Mucosa of stomach (tissue), 1 donor: ENCODE data around the gene IRGQ.

Experiments used
- H3K27me3 ChIP-seq: one replicate; pipeline ENCODE4 v1.7.0; 2013; ENCODE audit warnings: mild to moderate bottlenecking, low read length; ENCODE audit not compliant: control insufficient read depth, insufficient read depth
- H3K36me3 ChIP-seq: one replicate; pipeline ENCODE4 v1.7.0; 2013; ENCODE audit warnings: low read length; ENCODE audit not compliant: control insufficient read depth, insufficient read depth
- H3K4me1 ChIP-seq: one replicate; pipeline ENCODE4 v1.7.0; 2013; ENCODE audit warnings: mild to moderate bottlenecking, low read length; ENCODE audit not compliant: control insufficient read depth, insufficient read depth
- H3K4me3 ChIP-seq: one replicate; pipeline ENCODE4 v1.7.0; 2013; ENCODE audit warnings: low read length
- H3K9ac ChIP-seq: one replicate; pipeline ENCODE4 v1.7.0; 2013; ENCODE audit warnings: mild to moderate bottlenecking, low read length, moderate library complexity
- H3K9me3 ChIP-seq: one replicate; pipeline ENCODE4 v1.7.0; 2013; ENCODE audit warnings: mild to moderate bottlenecking, low read length, moderate library complexity; ENCODE audit not compliant: control insufficient read depth
- donor health status: Pancreatic carcinoma.

The IRGQ gene

GRCh38 chr19:43575156-43575950, 20.6 kb downstream of the IRGQ start, which contains the start of the genes PINLYP and XRCC1:
Gene PINLYP (plus strand): TSS chr19:43575801. CDS start chr19:43577192, 1,391 bp downstream.
Gene XRCC1 (minus strand): TSS chr19:43575527. CDS start chr19:43575458, 69 bp downstream.
- Histone ChIP-seq H3K9me3 (no peaks in the 10 kb centered on the region), H3K36me3 (no peaks in the 10 kb centered on the region), H3K4me1 (peaks cover 35% of the 10 kb centered on the region), H3K27me3 (no peaks in the 10 kb centered on the region), H3K4me3 (peak within 1 kb of the TSS; percentile 89), H3K9ac (peak within 1 kb of the TSS; percentile 92)

- peak overlapping the region; percentile 89 for H3K4me3 ChIP-seq
- H3K27me3 ChIP-seq: no peaks in the 10 kb centered on the region
- H3K36me3 ChIP-seq: no peaks in the 10 kb centered on the region
- H3K4me1 ChIP-seq: peaks cover 42% of the 10 kb centered on the region
- no peaks in the 10 kb centered on the region for H3K9me3 ChIP-seq
- peak overlapping the region; percentile 92 for H3K9ac ChIP-seq
Measured at GRCh38 chr19:43574424-43575155, 21.3 kb downstream of the IRGQ start.

GRCh38 chr19:43572171-43572588, 23.8 kb downstream of the IRGQ start:
- Histone ChIP-seq H3K27me3 (no peaks in the 10 kb centered on the region), H3K4me3 (no peak overlapping the region), H3K9ac (no peak overlapping the region), H3K9me3 (no peaks in the 10 kb centered on the region), H3K36me3 (no peaks in the 10 kb centered on the region), H3K4me1 (peaks cover 42% of the 10 kb centered on the region)

GRCh38 chr19:43570174-43570791, 25.7 kb downstream of the IRGQ start:
- Histone ChIP-seq H3K9me3 (no peaks in the 10 kb centered on the region), H3K4me3 (no peak overlapping the region), H3K4me1 (peaks cover 42% of the 10 kb centered on the region), H3K36me3 (no peaks in the 10 kb centered on the region), H3K27me3 (no peaks in the 10 kb centered on the region), H3K9ac (peak overlapping the region; percentile 9)

GRCh38 chr19:43569657-43570056, 26.3 kb downstream of the IRGQ start:
- Histone ChIP-seq H3K9me3 (no peaks in the 10 kb centered on the region), H3K4me1 (peaks cover 38% of the 10 kb centered on the region), H3K36me3 (no peaks in the 10 kb centered on the region), H3K27me3 (no peaks in the 10 kb centered on the region), H3K9ac (no peak overlapping the region), H3K4me3 (no peak overlapping the region)

- Histone ChIP-seq H3K4me3 (no peak overlapping the region), H3K9me3 (no peaks in the 10 kb centered on the region), H3K27me3 (no peaks in the 10 kb centered on the region), H3K36me3 (peaks cover 8% of the 10 kb centered on the region), H3K4me1 (peaks cover 2% of the 10 kb centered on the region), H3K9ac (no peak overlapping the region)
Measured at GRCh38 chr19:43564800-43565199, 31.1 kb downstream of the IRGQ start.

GRCh38 chr19:43563816-43564457, 32.0 kb downstream of the IRGQ start:
- H3K4me1 ChIP-seq: no peaks in the 10 kb centered on the region
- no peak overlapping the region for H3K4me3 ChIP-seq
- peaks cover 8% of the 10 kb centered on the region for H3K36me3 ChIP-seq
- no peaks in the 10 kb centered on the region for H3K27me3 ChIP-seq
- H3K9ac ChIP-seq: no peak overlapping the region
- H3K9me3 ChIP-seq: no peaks in the 10 kb centered on the region

- Histone ChIP-seq H3K9ac (no peak overlapping the region), H3K4me3 (no peak overlapping the region), H3K9me3 (no peaks in the 10 kb centered on the region), H3K4me1 (no peaks in the 10 kb centered on the region), H3K36me3 (peaks cover 8% of the 10 kb centered on the region), H3K27me3 (no peaks in the 10 kb centered on the region)
Measured at GRCh38 chr19:43562698-43563241, 33.2 kb downstream of the IRGQ start.

GRCh38 chr19:43562226-43562697, 33.7 kb downstream of the IRGQ start:
- Histone ChIP-seq H3K27me3 (no peaks in the 10 kb centered on the region), H3K9me3 (no peaks in the 10 kb centered on the region), H3K9ac (no peak overlapping the region), H3K36me3 (peaks cover 8% of the 10 kb centered on the region), H3K4me1 (no peaks in the 10 kb centered on the region), H3K4me3 (no peak overlapping the region)

- H3K4me3 ChIP-seq: no peak overlapping the region
- H3K27me3 ChIP-seq: no peaks in the 10 kb centered on the region
- no peaks in the 10 kb centered on the region for H3K9me3 ChIP-seq
- no peaks in the 10 kb centered on the region for H3K4me1 ChIP-seq
- H3K36me3 ChIP-seq: peaks cover 8% of the 10 kb centered on the region
- H3K9ac ChIP-seq: no peak overlapping the region
Measured at GRCh38 chr19:43561139-43561970, 34.6 kb downstream of the IRGQ start.

GRCh38 chr19:43560687-43561086, 35.2 kb downstream of the IRGQ start:
- Histone ChIP-seq H3K9me3 (no peaks in the 10 kb centered on the region), H3K4me1 (no peaks in the 10 kb centered on the region), H3K4me3 (no peak overlapping the region), H3K9ac (no peak overlapping the region), H3K36me3 (peaks cover 8% of the 10 kb centered on the region), H3K27me3 (no peaks in the 10 kb centered on the region)
